CD14-positive monocyte (primary cell): Measurements from ENCODE around the gene CCM2. TPM values are rescaled to one million over a fixed set of nuclear protein-coding genes. Genes with fewer than 3 reads are reported as not detected.

Experiments used
- DNase-seq, 3 donors: peaks; one replicate each; pipeline ENCODE4 v3.0.0-alpha.2; 2011 to 2022
- H2AFZ ChIP-seq: 2 replicates; pipeline ENCODE4 v1.6.0; 2012; ENCODE audit warnings: mild to moderate bottlenecking, low read depth, low read length, inconsistent platforms; ENCODE audit not compliant: insufficient read depth, poor library complexity, severe bottlenecking
- H3K27ac ChIP-seq, 2 donors: 1 replicate in 1 of 2; 2 replicates in 1 of 2; pipeline ENCODE4 v1.5.1; 2012 to 2013; ENCODE audit warnings: low read length in 2 of 2, control low read depth in 1 of 2, inconsistent platforms in 1 of 2, low read depth in 1 of 2, mild to moderate bottlenecking in 1 of 2
- H3K27me3 ChIP-seq, 2 donors: one replicate each; pipeline versions ENCODE4 v1.6.0 to v1.6.1; 2011 to 2013; ENCODE audit warnings: low read length in 2 of 2; ENCODE audit not compliant: control insufficient read depth in 2 of 2, insufficient read depth in 2 of 2
- H3K36me3 ChIP-seq, 2 donors: replicated peaks in 1 of 2; 1 replicate in 1 of 2; 2 replicates in 1 of 2; pipeline versions ENCODE4 v1.5.1 to v1.6.1; 2012 to 2013; ENCODE audit warnings: low read length in 2 of 2, control low read depth in 1 of 2, inconsistent platforms in 1 of 2, mild to moderate bottlenecking in 1 of 2; ENCODE audit not compliant: insufficient read depth in 2 of 2, control insufficient read depth in 1 of 2
- H3K4me1 ChIP-seq, 2 donors: 1 replicate in 1 of 2; 2 replicates in 1 of 2; pipeline versions ENCODE4 v1.5.1 to v1.6.1; 2012 to 2013; ENCODE audit warnings: low read length in 2 of 2, control low read depth in 1 of 2, inconsistent platforms in 1 of 2, mild to moderate bottlenecking in 1 of 2, moderate library complexity in 1 of 2; ENCODE audit not compliant: insufficient read depth in 2 of 2, control insufficient read depth in 1 of 2
- H3K4me2 ChIP-seq: replicated peaks from 2 replicates; pipeline ENCODE3; 2012; ENCODE audit warnings: low read length, moderate library complexity, mild to moderate bottlenecking; ENCODE audit not compliant: poor library complexity, severe bottlenecking; ENCODE audit errors: extremely low read depth
- H3K4me3 ChIP-seq, 3 experiments: fragments of 200-600 bp in 1 of 3; sonication (generic) in 1 of 3; replicated peaks in 1 of 3; 1 replicate in 2 of 3; 2 replicates in 1 of 3; pipeline ENCODE4 v1.5.1; 2011 to 2013; ENCODE audit warnings: low read length in 3 of 3, mild to moderate bottlenecking in 3 of 3, control low read depth in 2 of 3, low read depth in 2 of 3, inconsistent platforms in 1 of 3, moderate library complexity in 1 of 3
- H3K79me2 ChIP-seq: 2 replicates; pipeline ENCODE4 v1.6.0; 2012; ENCODE audit warnings: mild to moderate bottlenecking, control low read depth, inconsistent platforms, low read length, moderate library complexity; ENCODE audit not compliant: insufficient read depth
- H3K9ac ChIP-seq: 2 replicates; pipeline ENCODE4 v1.6.0; 2017; ENCODE audit warnings: low read length, mild to moderate bottlenecking; ENCODE audit not compliant: insufficient read depth, poor library complexity, severe bottlenecking
- H3K9me3 ChIP-seq, 2 donors: replicated peaks in 1 of 2; 1 replicate in 1 of 2; 2 replicates in 1 of 2; pipeline versions ENCODE4 v1.5.1 to v1.6.1; 2012 to 2013; ENCODE audit warnings: low read length in 2 of 2, control low read depth in 1 of 2; ENCODE audit not compliant: control insufficient read depth in 1 of 2, insufficient read depth in 1 of 2
- H4K20me1 ChIP-seq: 2 replicates; pipeline ENCODE4 v1.6.0; 2012; ENCODE audit warnings: mild to moderate bottlenecking, low read length, control low read depth, moderate library complexity; ENCODE audit not compliant: insufficient read depth
- H3K27ac Mint-ChIP-seq, 7 donors: one replicate each; pipeline ENCODE4 v1.8.0; 2020; ENCODE audit warnings: mild to moderate bottlenecking in 7 of 7, mixed read lengths in 7 of 7, moderate library complexity in 6 of 7, inconsistent platforms in 2 of 7
- H3K27me3 Mint-ChIP-seq, 3 donors: one replicate each; pipeline ENCODE4 v1.8.0; 2021 to 2022; ENCODE audit warnings: low read depth in 3 of 3, mild to moderate bottlenecking in 3 of 3, mixed read lengths in 3 of 3, moderate library complexity in 3 of 3, inconsistent platforms in 1 of 3
- H3K36me3 Mint-ChIP-seq, 2 donors: one replicate each; pipeline ENCODE4 v1.8.0; 2020; ENCODE audit warnings: mixed read lengths in 2 of 2, inconsistent platforms in 1 of 2, mild to moderate bottlenecking in 1 of 2
- H3K4me1 Mint-ChIP-seq: one replicate; pipeline ENCODE4 v1.8.0; 2020; ENCODE audit warnings: mild to moderate bottlenecking, mixed read lengths
- H3K4me3 Mint-ChIP-seq, 2 donors: one replicate each; pipeline ENCODE4 v1.8.0; 2020; ENCODE audit warnings: mild to moderate bottlenecking in 2 of 2, mixed read lengths in 2 of 2, moderate library complexity in 1 of 2
- H3K9me3 Mint-ChIP-seq, 7 donors: one replicate each; pipeline ENCODE4 v1.8.0; 2020 to 2022; ENCODE audit warnings: mixed read lengths in 7 of 7, mild to moderate bottlenecking in 6 of 7, moderate library complexity in 6 of 7, inconsistent platforms in 2 of 7
- WGBS: methylation state at CpG from one replicate; pipeline ENCODE4 v1.1.5; 2013; ENCODE audit warnings: missing lambda C conversion rate; ENCODE audit not compliant: insufficient coverage; 5-methylcytosine and 5-hydroxymethylcytosine counted together
- intact Hi-C, 2 donors: fragments of 100-400 bp; cut with micrococcal nuclease; formaldehyde crosslinking; loops; one replicate each; pipeline versions ENCODE4 v1.15.0 to v1.15.1; 2023
- polyA plus RNA-seq, 3 donors: library from polyadenylated mRNA; depleted of rRNA in 1 of 3; unstranded in 2 of 3; stranded (reverse) in 1 of 3; fragments of 300-500 nt in 2 of 3; fragments of >200 nt in 1 of 3; fragmentation: Illumina TruSeq in 2 of 3; gene quantifications; 1 replicate in 2 of 3; 2 replicates in 1 of 3; pipeline ENCODE4 v1.2.3, GENCODE V29; 2012 to 2021
- TF ChIP-seq, protein P1 (sequence below): fragments of 200-600 bp; IDR thresholded peaks from one replicate; pipeline ENCODE4 v1.8.0; 2022; ENCODE audit warnings: antibody characterized with exemption, mild to moderate bottlenecking

The CCM2 gene
- polyA plus RNA-seq, 3 donors = 38.5 to 102 (median 51.4) TPM

DNA sequence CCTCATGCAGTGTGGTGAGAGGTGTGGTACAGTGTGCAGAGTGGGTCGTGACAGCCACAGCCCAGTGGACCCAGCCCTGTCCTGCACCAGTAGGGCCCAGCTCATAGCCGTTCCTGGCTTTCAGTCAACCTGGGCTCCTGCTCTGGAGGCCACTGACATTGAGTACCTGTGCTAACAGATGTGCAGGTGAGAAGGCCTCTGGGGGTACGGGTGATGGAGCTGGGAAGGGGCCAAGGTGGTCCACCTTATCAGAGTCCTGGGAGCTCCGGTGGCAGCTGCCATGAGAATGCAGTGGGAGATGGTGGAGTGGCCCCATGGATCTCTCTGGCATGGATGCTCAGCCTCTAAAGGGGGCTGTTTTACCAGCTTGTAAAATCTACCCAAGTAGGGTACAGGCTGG lies 117.6 kb downstream of the CCM2 start:
- Histone ChIP-seq H4K20me1 (no peaks in the 10 kb centered on the region), H3K4me2 (no peak overlapping the region), H2AFZ (no peak overlapping the region), H3K4me3 (no peak overlapping the region), H3K27ac (no peak overlapping the region), H3K9me3 (no peaks in the 10 kb centered on the region), H3K9ac (no peak overlapping the region), H3K27me3 (no peaks in the 10 kb centered on the region), H3K4me1 (peaks cover 0 to 7% of the 10 kb centered on the region in 2 donors), H3K36me3 (no peaks in the 10 kb centered on the region), H3K79me2 (no peaks in the 10 kb centered on the region)
- 64% methylated on average over 4 of the region's 4 CpGs for WGBS
- no peak overlapping the region for H3K4me3 Mint-ChIP-seq
- TF ChIP-seq, protein P1, sequence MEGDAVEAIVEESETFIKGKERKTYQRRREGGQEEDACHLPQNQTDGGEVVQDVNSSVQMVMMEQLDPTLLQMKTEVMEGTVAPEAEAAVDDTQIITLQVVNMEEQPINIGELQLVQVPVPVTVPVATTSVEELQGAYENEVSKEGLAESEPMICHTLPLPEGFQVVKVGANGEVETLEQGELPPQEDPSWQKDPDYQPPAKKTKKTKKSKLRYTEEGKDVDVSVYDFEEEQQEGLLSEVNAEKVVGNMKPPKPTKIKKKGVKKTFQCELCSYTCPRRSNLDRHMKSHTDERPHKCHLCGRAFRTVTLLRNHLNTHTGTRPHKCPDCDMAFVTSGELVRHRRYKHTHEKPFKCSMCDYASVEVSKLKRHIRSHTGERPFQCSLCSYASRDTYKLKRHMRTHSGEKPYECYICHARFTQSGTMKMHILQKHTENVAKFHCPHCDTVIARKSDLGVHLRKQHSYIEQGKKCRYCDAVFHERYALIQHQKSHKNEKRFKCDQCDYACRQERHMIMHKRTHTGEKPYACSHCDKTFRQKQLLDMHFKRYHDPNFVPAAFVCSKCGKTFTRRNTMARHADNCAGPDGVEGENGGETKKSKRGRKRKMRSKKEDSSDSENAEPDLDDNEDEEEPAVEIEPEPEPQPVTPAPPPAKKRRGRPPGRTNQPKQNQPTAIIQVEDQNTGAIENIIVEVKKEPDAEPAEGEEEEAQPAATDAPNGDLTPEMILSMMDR = no peak
- peaks cover 0 to 8% (median 0%) of the 10 kb centered on the region in 7 donors for H3K9me3 Mint-ChIP-seq
- peaks cover 2 to 8% (median 2%) of the 10 kb centered on the region in 3 donors for H3K27me3 Mint-ChIP-seq
- H3K36me3 Mint-ChIP-seq = no peaks in the 10 kb centered on the region
- no peak for DNase-seq
- peaks cover 8% of the 10 kb centered on the region for H3K4me1 Mint-ChIP-seq
- peak overlapping the region in 1 of 7 donors; percentile 74 for H3K27ac Mint-ChIP-seq
- intact Hi-C loops = loop anchor here in 1 of 2 donors (10.0 kb wide), 1 partner anchor 543 kb away; the partner anchor contains the start of gene DDX56

DNA sequence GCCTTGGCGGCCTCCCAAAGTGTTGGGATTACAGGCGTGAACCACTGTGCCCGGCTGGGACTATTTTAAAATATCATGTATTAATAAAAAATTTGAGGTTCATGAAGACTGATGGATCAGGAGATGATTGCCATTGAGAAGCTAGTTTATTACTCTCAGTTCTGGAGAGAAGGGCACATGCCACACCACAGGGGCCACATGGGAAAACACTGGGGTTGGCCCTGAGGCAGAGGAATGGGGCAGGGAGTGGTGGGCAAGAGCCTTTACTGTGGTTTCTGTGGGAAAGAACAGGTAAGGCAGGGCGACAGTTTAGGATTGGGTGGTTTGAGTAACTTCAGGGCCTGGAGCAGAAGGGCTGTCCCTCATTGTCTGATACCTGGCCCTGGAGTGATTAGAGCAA lies 118.3 kb downstream of the CCM2 start:
- no peaks in the 10 kb centered on the region for H4K20me1 ChIP-seq
- no peak for DNase-seq
- Mint-ChIP-seq H3K4me1 (peaks cover 8% of the 10 kb centered on the region), H3K27me3 (peaks cover 2 to 8% (median 2%) of the 10 kb centered on the region in 3 donors), H3K27ac (no peak overlapping the region), H3K36me3 (no peaks in the 10 kb centered on the region), H3K4me3 (no peak overlapping the region), H3K9me3 (peaks cover 0 to 8% (median 0%) of the 10 kb centered on the region in 7 donors)
- H3K79me2 ChIP-seq = no peaks in the 10 kb centered on the region
- H3K27me3 ChIP-seq = no peaks in the 10 kb centered on the region
- H3K4me2 ChIP-seq = no peak overlapping the region
- H3K9ac ChIP-seq = no peak overlapping the region
- peaks cover 0 to 7% of the 10 kb centered on the region in 2 donors for H3K4me1 ChIP-seq
- H2AFZ ChIP-seq = no peak overlapping the region
- H3K4me3 ChIP-seq = no peak overlapping the region
- TF ChIP-seq, protein P1 = no peak
- WGBS = 83% methylated on average over 1 of the region's 4 CpGs
- H3K27ac ChIP-seq = no peak overlapping the region
- H3K36me3 ChIP-seq = no peaks in the 10 kb centered on the region
- no peaks in the 10 kb centered on the region for H3K9me3 ChIP-seq
- intact Hi-C loops = loop anchor here in 1 of 2 donors (10.0 kb wide), 1 partner anchor 543 kb away; the partner anchor contains the start of gene DDX56
